HepG2 (cell line): ENCODE measurements around the gene NPHP4. TPM values are rescaled to one million over a fixed set of nuclear protein-coding genes. Genes with fewer than 3 reads are reported as not detected.
A peak's percentile ranks its signal among the peaks of the same experiment; 100 is the strongest.

Source experiments
- DNMT3B ChIP-seq: conservative IDR thresholded peaks from 2 replicates; pipeline ENCODE4 v1.6.1; 2016; ENCODE audit warnings: missing biosample characterization, control low read depth
- HNRNPLL ChIP-seq: fragments of 200-400 bp; formaldehyde crosslinking; IDR thresholded peaks from 2 replicates; pipeline ENCODE4 v1.6.1; 2017; ENCODE audit warnings: mild to moderate bottlenecking, low read depth, low read length; ENCODE audit not compliant: poor library complexity, severe bottlenecking
- HOXA7 ChIP-seq: sonication (generic); formaldehyde crosslinking; IDR thresholded peaks from 2 replicates; pipeline ENCODE4 v1.8.1; 2022; ENCODE audit warnings: mild to moderate bottlenecking, missing genetic modification reagents, moderate library complexity
- NCOR1 ChIP-seq: fragments of 200-600 bp; sonication (generic); IDR thresholded peaks from 2 replicates; pipeline ENCODE4 v1.7.0; 2017; ENCODE audit warnings: antibody characterized with exemption, low read length, borderline replicate concordance
- NFYB ChIP-seq: sonication (generic); formaldehyde crosslinking; IDR thresholded peaks from 2 replicates; pipeline ENCODE4 v1.4.0; 2020; ENCODE audit warnings: missing genetic modification reagents
- ONECUT2 ChIP-seq: sonication (generic); formaldehyde crosslinking; IDR thresholded peaks from 2 replicates; pipeline ENCODE4 v1.4.0; 2020; ENCODE audit warnings: missing genetic modification reagents
- RXRB ChIP-seq: IDR thresholded peaks from 2 replicates; pipeline ENCODE4 v1.6.1; 2016; ENCODE audit warnings: borderline replicate concordance, missing genetic modification reagents, missing compliant biosample characterization
- SP5 ChIP-seq: IDR thresholded peaks from 2 replicates; pipeline ENCODE4 v1.6.1; 2016; ENCODE audit warnings: low read depth, borderline replicate concordance
- SRSF4 ChIP-seq: fragments of 200-400 bp; formaldehyde crosslinking; IDR thresholded peaks from one replicate; pipeline ENCODE4 v1.6.1; 2018; ENCODE audit warnings: mild to moderate bottlenecking, low read depth, low read length, moderate library complexity; ENCODE audit not compliant: poor library complexity, severe bottlenecking
- SUZ12 ChIP-seq: fragments of 150-350 bp; IDR thresholded peaks from 2 replicates; pipeline ENCODE4 v1.6.1; 2014; ENCODE audit warnings: low read depth, low read length
- TEAD2 ChIP-seq: sonication (generic); formaldehyde crosslinking; IDR thresholded peaks from 2 replicates; pipeline ENCODE4 v1.9.0; 2021; ENCODE audit warnings: missing genetic modification reagents
- ZNF17 ChIP-seq: sonication (generic); formaldehyde crosslinking; IDR thresholded peaks from 2 replicates; pipeline ENCODE4 v1.5.0; 2020; ENCODE audit warnings: mild to moderate bottlenecking, missing genetic modification reagents
- polyA plus RNA-seq, 8 experiments: library from polyadenylated mRNA; depleted of rRNA in 3 of 8; stranded (reverse) in 7 of 8; unstranded in 1 of 8; fragments of >200 nt; fragmentation: Illumina TruSeq in 4 of 8; extraction: Trizol in 4 of 8; gene quantifications; 2 replicates each; pipeline versions ENCODE4 v1.2.1 to v1.2.3, GENCODE V29; 2011 to 2016; ENCODE audit warnings: low read depth in 4 of 8, missing spikeins in 1 of 8, mixed read lengths in 1 of 8; ENCODE audit not compliant: insufficient read depth in 1 of 8
- total RNA-seq, 5 experiments: library from RNA; depleted of rRNA; stranded (reverse); fragments of >200 nt; fragmentation: Illumina TruSeq; extraction: Trizol; gene quantifications; 2 replicates each; pipeline ENCODE4 v1.2.3, GENCODE V29; 2016; ENCODE audit warnings: low read depth in 1 of 5
- TF ChIP-seq, protein P1 (sequence below), 2 experiments: sonication (generic) in 1 of 2; formaldehyde crosslinking in 1 of 2; IDR thresholded peaks; 2 replicates each; pipeline versions ENCODE4 v1.6.1 to v1.9.0; 2014 to 2022; ENCODE audit warnings: antibody characterized with exemption in 1 of 2, borderline replicate concordance in 1 of 2, inconsistent platforms in 1 of 2, low read depth in 1 of 2, missing genetic modification reagents in 1 of 2
- TF ChIP-seq, protein P2 (sequence below): sonication (generic); formaldehyde crosslinking; IDR thresholded peaks from 2 replicates; pipeline ENCODE4 v1.5.0; 2020; ENCODE audit warnings: mild to moderate bottlenecking, missing genetic modification reagents
- TF ChIP-seq, protein P3 (sequence below): sonication (generic); formaldehyde crosslinking; IDR thresholded peaks from 2 replicates; pipeline ENCODE4 v1.4.0; 2020; ENCODE audit warnings: missing genetic modification reagents

NPHP4 gene
- total and polyA plus RNA-seq, 2 of the 13 experiments (the other 11 are each of a cell fraction or from before 2014, with no cell fraction given) = 4.4 to 6.8 TPM

DNA sequence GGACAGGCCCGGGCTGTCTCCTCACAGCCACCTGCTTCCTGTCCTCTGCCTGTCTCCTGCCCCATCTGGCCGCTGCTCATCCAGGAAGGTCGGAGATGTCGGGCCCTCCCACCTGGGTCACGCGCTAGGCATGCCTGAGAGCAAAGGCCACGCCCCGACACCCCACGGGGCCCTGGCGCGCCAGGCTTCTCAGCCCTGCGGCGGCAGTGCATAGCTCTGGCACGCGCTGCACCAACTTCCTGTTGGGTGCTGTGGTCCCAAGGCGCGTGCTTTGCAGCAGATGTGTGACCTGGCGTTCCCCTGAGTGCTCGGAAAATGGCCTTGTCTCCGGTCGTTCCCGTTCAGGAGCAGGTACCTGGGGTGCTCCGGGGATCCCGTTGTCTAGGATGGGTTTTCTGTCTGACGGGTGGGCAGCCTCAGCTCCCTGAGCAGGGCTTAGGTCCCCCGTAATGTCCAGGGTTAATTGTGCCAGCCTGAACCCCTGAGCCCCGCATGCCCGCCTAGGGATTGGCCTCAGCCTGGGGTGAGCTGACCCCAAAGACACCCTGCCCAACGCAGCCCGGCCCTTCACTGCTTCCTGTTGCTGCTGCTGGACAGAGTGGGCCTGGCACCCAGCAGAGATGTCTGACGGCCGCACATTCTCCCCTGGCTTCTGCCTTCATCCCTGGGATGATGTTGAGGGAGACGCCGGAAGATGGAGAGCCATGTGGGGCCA lies 34.0 kb upstream of the NPHP4 start (continued):
- TF ChIP-seq, protein P1, sequence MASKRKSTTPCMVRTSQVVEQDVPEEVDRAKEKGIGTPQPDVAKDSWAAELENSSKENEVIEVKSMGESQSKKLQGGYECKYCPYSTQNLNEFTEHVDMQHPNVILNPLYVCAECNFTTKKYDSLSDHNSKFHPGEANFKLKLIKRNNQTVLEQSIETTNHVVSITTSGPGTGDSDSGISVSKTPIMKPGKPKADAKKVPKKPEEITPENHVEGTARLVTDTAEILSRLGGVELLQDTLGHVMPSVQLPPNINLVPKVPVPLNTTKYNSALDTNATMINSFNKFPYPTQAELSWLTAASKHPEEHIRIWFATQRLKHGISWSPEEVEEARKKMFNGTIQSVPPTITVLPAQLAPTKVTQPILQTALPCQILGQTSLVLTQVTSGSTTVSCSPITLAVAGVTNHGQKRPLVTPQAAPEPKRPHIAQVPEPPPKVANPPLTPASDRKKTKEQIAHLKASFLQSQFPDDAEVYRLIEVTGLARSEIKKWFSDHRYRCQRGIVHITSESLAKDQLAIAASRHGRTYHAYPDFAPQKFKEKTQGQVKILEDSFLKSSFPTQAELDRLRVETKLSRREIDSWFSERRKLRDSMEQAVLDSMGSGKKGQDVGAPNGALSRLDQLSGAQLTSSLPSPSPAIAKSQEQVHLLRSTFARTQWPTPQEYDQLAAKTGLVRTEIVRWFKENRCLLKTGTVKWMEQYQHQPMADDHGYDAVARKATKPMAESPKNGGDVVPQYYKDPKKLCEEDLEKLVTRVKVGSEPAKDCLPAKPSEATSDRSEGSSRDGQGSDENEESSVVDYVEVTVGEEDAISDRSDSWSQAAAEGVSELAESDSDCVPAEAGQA (IDR thresholded peaks at IDR 0.05; ENCODE audit: low read depth) = no peak
- TF ChIP-seq, protein P1 (CRISPR knock-in tag; IDR thresholded peaks at IDR 0.05; ENCODE audit: borderline replicate concordance) = no peak; the same call in 1 of the 2 replicates
- TF ChIP-seq SP5 (0 out of 2 replicates have a peak, but pooled peaks have one; percentile 60), NCOR1 (no peak), DNMT3B (0 out of 2 replicates have a peak, but pooled peaks have one; percentile 34), RXRB (CRISPR knock-in tag) (no peak; the same call in 1 of the 2 replicates), TEAD2 (CRISPR knock-in tag) (no peak), ONECUT2 (no peak), SUZ12 (no peak), SRSF4 (no peak), HOXA7 (no peak), NFYB (0 out of 2 replicates have a peak, but pooled peaks have one; percentile 10), HNRNPLL (no peak), ZNF17 (CRISPR knock-in tag) (no peak)
- TF ChIP-seq, protein P2, sequence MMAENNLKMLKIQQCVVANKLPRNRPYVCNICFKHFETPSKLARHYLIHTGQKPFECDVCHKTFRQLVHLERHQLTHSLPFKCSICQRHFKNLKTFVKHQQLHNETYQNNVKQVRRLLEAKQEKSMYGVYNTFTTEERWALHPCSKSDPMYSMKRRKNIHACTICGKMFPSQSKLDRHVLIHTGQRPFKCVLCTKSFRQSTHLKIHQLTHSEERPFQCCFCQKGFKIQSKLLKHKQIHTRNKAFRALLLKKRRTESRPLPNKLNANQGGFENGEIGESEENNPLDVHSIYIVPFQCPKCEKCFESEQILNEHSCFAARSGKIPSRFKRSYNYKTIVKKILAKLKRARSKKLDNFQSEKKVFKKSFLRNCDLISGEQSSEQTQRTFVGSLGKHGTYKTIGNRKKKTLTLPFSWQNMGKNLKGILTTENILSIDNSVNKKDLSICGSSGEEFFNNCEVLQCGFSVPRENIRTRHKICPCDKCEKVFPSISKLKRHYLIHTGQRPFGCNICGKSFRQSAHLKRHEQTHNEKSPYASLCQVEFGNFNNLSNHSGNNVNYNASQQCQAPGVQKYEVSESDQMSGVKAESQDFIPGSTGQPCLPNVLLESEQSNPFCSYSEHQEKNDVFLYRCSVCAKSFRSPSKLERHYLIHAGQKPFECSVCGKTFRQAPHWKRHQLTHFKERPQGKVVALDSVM (CRISPR knock-in tag) = no peak
- TF ChIP-seq, protein P3, sequence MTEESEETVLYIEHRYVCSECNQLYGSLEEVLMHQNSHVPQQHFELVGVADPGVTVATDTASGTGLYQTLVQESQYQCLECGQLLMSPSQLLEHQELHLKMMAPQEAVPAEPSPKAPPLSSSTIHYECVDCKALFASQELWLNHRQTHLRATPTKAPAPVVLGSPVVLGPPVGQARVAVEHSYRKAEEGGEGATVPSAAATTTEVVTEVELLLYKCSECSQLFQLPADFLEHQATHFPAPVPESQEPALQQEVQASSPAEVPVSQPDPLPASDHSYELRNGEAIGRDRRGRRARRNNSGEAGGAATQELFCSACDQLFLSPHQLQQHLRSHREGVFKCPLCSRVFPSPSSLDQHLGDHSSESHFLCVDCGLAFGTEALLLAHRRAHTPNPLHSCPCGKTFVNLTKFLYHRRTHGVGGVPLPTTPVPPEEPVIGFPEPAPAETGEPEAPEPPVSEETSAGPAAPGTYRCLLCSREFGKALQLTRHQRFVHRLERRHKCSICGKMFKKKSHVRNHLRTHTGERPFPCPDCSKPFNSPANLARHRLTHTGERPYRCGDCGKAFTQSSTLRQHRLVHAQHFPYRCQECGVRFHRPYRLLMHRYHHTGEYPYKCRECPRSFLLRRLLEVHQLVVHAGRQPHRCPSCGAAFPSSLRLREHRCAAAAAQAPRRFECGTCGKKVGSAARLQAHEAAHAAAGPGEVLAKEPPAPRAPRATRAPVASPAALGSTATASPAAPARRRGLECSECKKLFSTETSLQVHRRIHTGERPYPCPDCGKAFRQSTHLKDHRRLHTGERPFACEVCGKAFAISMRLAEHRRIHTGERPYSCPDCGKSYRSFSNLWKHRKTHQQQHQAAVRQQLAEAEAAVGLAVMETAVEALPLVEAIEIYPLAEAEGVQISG (CRISPR knock-in tag) = peak; percentile 67
